Skeletal muscle satellite cell (primary cell): ENCODE data around the gene CD8B. TPM values are rescaled to one million over a fixed set of nuclear protein-coding genes. Genes with fewer than 3 reads are reported as not detected.
"Not testable (repeated sequence)": the region's sequence is repeated elsewhere in the genome, so short reads cannot be mapped to it uniquely, and the experiment has no call there.

Experiments used
- H3K27me3 ChIP-seq: 2 replicates; pipeline ENCODE4 v1.7.0; 2013; ENCODE audit warnings: low read length; ENCODE audit not compliant: control insufficient read depth, insufficient read depth
- H3K36me3 ChIP-seq: 2 replicates; pipeline ENCODE4 v1.7.0; 2013; ENCODE audit warnings: mild to moderate bottlenecking, control low read depth, low read length; ENCODE audit not compliant: insufficient read depth
- H3K4me1 ChIP-seq: 2 replicates; pipeline ENCODE4 v1.7.0; 2013; ENCODE audit warnings: low read length; ENCODE audit not compliant: control insufficient read depth, insufficient read depth
- H3K4me2 ChIP-seq: 2 replicates; pipeline ENCODE4 v1.7.0; 2013; ENCODE audit warnings: mild to moderate bottlenecking, low read length
- H3K4me3 ChIP-seq: 2 replicates; pipeline ENCODE4 v1.7.0; 2013; ENCODE audit warnings: low read length
- H3K9ac ChIP-seq: 2 replicates; pipeline ENCODE4 v1.7.0; 2013; ENCODE audit warnings: mild to moderate bottlenecking, low read depth, low read length, moderate library complexity
- H3K9me3 ChIP-seq: replicated peaks from 2 replicates; pipeline ENCODE4 v1.7.0; 2013; ENCODE audit warnings: mild to moderate bottlenecking, control low read depth, low read length
- total RNA-seq: library from RNA; depleted of rRNA; stranded (reverse); fragments of >200 nt; gene quantifications from 2 replicates; pipeline ENCODE4 v1.2.3, GENCODE V29; 2012; rRNA removed

Gene CD8B
- not detected in 2 replicates for total RNA-seq

- not testable (repeated sequence) for H3K9me3 ChIP-seq, H3K4me3 ChIP-seq, H3K36me3 ChIP-seq, H3K4me2 ChIP-seq, H3K9ac ChIP-seq, H3K4me1 ChIP-seq
- peaks cover 11% of the 10 kb centered on the region for H3K27me3 ChIP-seq
Observed at GRCh38 chr2:86861628-86862379, at the start of gene CD8B. Gene CD8B (minus strand): TSS chr2:86861886. CDS start chr2:86861865, 21 bp downstream.

GRCh38 chr2:86905868-86906267, 44.2 kb upstream of the CD8B start:
- H3K9me3 ChIP-seq, H3K4me2 ChIP-seq, H3K9ac ChIP-seq, H3K4me1 ChIP-seq, H3K27me3 ChIP-seq, H3K4me3 ChIP-seq, H3K36me3 ChIP-seq: not testable (repeated sequence)

DNA sequence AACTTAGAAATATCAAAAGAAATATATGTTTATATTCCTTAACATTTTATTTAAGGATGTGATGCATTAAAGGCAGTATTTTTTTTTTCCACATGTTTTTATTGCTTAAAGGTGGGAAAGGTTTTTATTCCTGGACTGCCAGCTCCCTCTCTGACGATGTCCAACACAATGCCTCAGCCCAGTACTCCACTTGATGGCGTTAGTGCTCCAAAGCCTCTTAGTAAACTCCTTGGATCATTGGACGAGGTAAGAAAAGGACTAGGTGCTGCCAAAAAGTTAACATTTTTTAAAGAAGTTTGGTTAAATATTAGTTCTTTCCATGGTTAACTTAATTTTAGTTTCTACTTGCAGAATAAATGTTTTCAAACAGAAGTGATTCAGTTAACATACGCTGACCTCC, 39.0 kb upstream of the CD8B start:
- not testable (repeated sequence) for H3K4me3 ChIP-seq, H3K4me2 ChIP-seq

GRCh38 chr2:86886026-86886425, 24.3 kb upstream of the CD8B start:
- H3K4me2 ChIP-seq, H3K9ac ChIP-seq, H3K9me3 ChIP-seq, H3K4me1 ChIP-seq, H3K27me3 ChIP-seq, H3K4me3 ChIP-seq, H3K36me3 ChIP-seq: not testable (repeated sequence)

More for the DNA sequence above, 39.0 kb upstream of the CD8B start:
- H3K27me3 ChIP-seq, H3K4me1 ChIP-seq, H3K36me3 ChIP-seq, H3K9me3 ChIP-seq, H3K9ac ChIP-seq: not testable (repeated sequence)

- H3K4me3 ChIP-seq, H3K36me3 ChIP-seq, H3K9ac ChIP-seq: not testable (repeated sequence)
Observed at GRCh38 chr2:86882865-86883264, 21.2 kb upstream of the CD8B start.

DNA sequence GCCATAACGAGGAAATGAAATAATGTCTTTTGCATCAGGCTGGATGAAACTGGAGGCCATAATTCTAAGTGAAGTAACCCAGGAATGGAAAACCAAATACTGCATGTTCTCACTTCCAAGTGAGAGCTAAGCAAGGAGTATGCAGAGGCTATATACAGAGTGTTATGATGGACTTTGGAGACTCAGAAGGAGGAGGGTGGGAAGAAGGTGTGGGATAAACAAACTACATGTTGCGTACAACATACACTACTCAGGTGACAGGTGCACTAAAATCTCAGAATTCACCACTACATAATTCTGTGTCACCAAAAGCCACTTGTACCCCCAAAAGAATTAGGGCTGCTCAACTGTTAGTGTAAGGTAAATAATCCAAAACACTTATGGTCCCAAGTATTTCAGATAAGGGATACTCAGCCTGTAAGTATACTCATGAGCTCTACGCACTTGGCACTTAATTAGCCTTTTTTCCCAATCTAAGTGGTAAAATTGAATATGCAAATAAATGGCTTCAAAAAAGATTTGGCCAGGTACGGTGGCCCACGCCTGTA, 20.5 kb upstream of the CD8B start:
- H3K9me3 ChIP-seq, H3K4me1 ChIP-seq, H3K4me3 ChIP-seq, H3K9ac ChIP-seq, H3K36me3 ChIP-seq, H3K27me3 ChIP-seq, H3K4me2 ChIP-seq: not testable (repeated sequence)

More at GRCh38 chr2:86882865-86883264, 21.2 kb upstream of the CD8B start:
- H3K4me2 ChIP-seq, H3K9me3 ChIP-seq, H3K27me3 ChIP-seq, H3K4me1 ChIP-seq: not testable (repeated sequence)

DNA sequence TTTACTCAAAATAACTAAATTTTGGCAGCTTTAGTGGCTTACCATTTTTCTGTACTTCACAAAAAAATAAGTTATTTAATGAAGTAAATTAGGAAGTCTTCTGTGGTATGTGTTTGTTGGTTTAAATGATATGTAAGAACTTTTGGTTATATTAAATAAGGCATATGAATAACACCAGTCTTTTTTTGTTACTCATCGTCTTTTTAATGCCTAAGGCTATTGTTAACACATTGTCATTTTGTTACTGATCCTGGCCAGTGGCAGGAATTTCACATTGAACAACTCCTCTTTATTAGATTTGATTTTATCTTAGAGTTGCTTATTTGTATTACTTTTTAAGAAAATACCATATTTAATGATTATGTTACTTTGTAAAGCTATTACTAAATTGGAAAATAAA, 17.3 kb upstream of the CD8B start:
- H3K4me3 ChIP-seq, H3K9me3 ChIP-seq, H3K36me3 ChIP-seq, H3K9ac ChIP-seq, H3K4me1 ChIP-seq, H3K4me2 ChIP-seq: not testable (repeated sequence)
- peaks cover 11% of the 10 kb centered on the region for H3K27me3 ChIP-seq

DNA sequence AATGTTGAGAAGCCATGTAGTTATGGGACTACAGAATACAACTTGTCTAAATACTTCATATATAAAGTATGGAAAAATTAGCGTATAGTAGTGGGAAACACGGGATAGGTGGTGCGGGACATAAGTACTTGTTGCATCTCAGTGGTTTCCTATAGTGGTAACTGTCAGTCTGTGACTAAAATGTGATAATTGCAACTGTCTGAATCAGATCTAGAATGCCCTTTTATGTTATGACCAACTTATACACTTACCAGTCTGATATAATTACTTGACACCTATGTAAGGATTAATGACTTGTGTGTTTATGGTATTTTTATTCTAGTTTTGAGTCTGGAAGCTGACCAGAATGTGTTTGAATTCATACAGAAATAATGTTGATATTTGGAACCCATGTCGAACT, 9.3 kb upstream of the CD8B start:
- not testable (repeated sequence) for H3K4me2 ChIP-seq, H3K9ac ChIP-seq, H3K4me3 ChIP-seq, H3K9me3 ChIP-seq, H3K27me3 ChIP-seq, H3K36me3 ChIP-seq, H3K4me1 ChIP-seq

DNA sequence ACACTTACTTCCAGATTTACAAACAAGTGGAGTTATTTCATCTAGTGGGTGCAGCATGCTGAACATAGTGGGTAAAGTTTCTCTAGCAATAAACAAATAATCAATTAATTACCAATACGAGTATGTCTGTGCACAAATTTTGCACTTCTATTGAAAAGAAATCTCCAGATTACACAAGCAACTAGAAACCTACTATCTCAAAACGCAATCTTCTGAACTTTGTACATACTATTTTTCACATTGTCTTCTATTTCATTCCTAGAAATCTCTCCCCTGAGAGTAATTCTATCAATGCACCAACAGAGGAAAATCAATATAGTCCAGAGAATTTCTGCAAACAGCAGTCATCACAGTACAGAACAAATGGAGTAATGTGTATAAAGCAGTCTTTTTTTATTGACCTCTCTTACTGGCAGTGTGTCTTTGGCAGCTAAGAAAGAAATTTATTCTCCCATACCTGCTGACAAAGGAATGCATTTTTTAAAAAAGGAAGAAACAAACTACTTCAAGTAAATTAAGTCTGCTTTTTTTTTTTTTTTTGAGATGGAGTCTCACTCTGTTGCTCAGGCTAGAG, 7.3 kb upstream of the CD8B start:
- not testable (repeated sequence) for H3K27me3 ChIP-seq, H3K4me3 ChIP-seq, H3K4me1 ChIP-seq, H3K9me3 ChIP-seq, H3K36me3 ChIP-seq, H3K4me2 ChIP-seq, H3K9ac ChIP-seq

- not testable (repeated sequence) for H3K4me3 ChIP-seq, H3K36me3 ChIP-seq, H3K9ac ChIP-seq, H3K4me2 ChIP-seq, H3K4me1 ChIP-seq, H3K9me3 ChIP-seq
- peaks cover 11% of the 10 kb centered on the region for H3K27me3 ChIP-seq
Observed at GRCh38 chr2:86862380-86862703, 656 bp upstream of the CD8B start.

DNA sequence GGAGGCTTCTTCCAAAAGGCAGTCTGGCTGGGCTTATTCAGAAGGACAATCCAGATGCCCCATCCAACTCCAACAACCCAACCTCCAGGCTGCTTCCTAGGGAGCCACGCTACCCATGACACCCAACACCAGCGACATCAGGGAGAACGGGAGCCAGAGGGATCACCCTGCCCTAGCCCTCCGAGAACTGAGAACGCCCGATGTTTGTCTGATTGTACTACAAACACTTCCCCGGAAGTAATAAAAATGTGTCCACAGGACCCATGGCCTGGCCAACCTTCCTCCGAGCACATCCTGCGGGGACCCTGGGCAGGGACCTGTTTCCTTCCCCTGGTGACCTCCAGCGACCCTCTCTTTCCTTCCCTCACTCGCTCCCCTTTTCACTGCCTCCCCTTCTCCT, 511 bp downstream of the CD8B start:
- not testable (repeated sequence) for H3K4me2 ChIP-seq, H3K9me3 ChIP-seq, H3K9ac ChIP-seq, H3K36me3 ChIP-seq, H3K4me3 ChIP-seq, H3K4me1 ChIP-seq
- peaks cover 11% of the 10 kb centered on the region for H3K27me3 ChIP-seq

GRCh38 chr2:86860573-86860972, 1.1 kb downstream of the CD8B start:
- not testable (repeated sequence) for H3K4me1 ChIP-seq, H3K36me3 ChIP-seq, H3K4me3 ChIP-seq, H3K4me2 ChIP-seq, H3K9ac ChIP-seq, H3K9me3 ChIP-seq
- H3K27me3 ChIP-seq, result peaks cover 11% of the 10 kb centered on the region
